Neural cell (in vitro differentiated cells): ENCODE measurements around the gene PLCB1. TPM values are rescaled to one million over a fixed set of nuclear protein-coding genes. Genes with fewer than 3 reads are reported as not detected.

ENCODE experiments used
- H2AFZ ChIP-seq: fragments of 200-600, 300-800 bp; sonication (generic), shearing (Covaris generic); 2 replicates; pipeline ENCODE4 v1.6.0; 2014; ENCODE audit warnings: low read depth, mild to moderate bottlenecking, antibody characterized with exemption, low read length, moderate library complexity
- H3F3A ChIP-seq: fragments of 200-600 bp; shearing (Covaris generic); 2 replicates; pipeline ENCODE4 v1.6.1; 2016; ENCODE audit warnings: mild to moderate bottlenecking, moderate library complexity, mixed read lengths, antibody characterized with exemption, low read length; ENCODE audit not compliant: insufficient read depth, poor library complexity, severe bottlenecking
- H3K27ac ChIP-seq: fragments of 200-600, 300-800 bp; sonication (generic), shearing (Covaris generic); 2 replicates; pipeline ENCODE4 v1.5.1; 2014; ENCODE audit warnings: mild to moderate bottlenecking, low read length, moderate library complexity
- H3K27me3 ChIP-seq: fragments of 300-800, 200-600 bp; sonication (generic), shearing (Covaris generic); 2 replicates; pipeline ENCODE4 v1.6.0; 2014; ENCODE audit warnings: mild to moderate bottlenecking, low read depth, low read length, moderate library complexity; ENCODE audit not compliant: insufficient read depth
- H3K36me3 ChIP-seq: fragments of 300-800, 200-600 bp; sonication (generic), shearing (Covaris generic); 2 replicates; pipeline ENCODE4 v1.5.1; 2014; ENCODE audit warnings: mild to moderate bottlenecking, antibody characterized with exemption, low read length, moderate library complexity; ENCODE audit not compliant: insufficient read depth
- H3K4me2 ChIP-seq: fragments of 300-800, 200-600 bp; sonication (generic), shearing (Covaris generic); 2 replicates; pipeline ENCODE4 v1.6.0; 2014; ENCODE audit warnings: mild to moderate bottlenecking, low read length
- H3K4me3 ChIP-seq: fragments of 300-800, 200-600 bp; sonication (generic), shearing (Covaris generic); 2 replicates; pipeline ENCODE4 v1.5.1; 2014; ENCODE audit warnings: mild to moderate bottlenecking, low read length, moderate library complexity
- H3K79me2 ChIP-seq: fragments of 200-600 bp; shearing (Covaris generic); replicated peaks from 2 replicates; pipeline ENCODE4 v1.6.0; 2014; ENCODE audit warnings: mild to moderate bottlenecking, low read length, moderate library complexity; ENCODE audit not compliant: insufficient read depth
- H3K9ac ChIP-seq: fragments of 300-800, 200-600 bp; sonication (generic), shearing (Covaris generic); 2 replicates; pipeline ENCODE4 v1.6.1; 2016; ENCODE audit warnings: mild to moderate bottlenecking, low read length, mixed read lengths
- H3K9me2 ChIP-seq: fragments of 200-600 bp; shearing (Covaris generic); 2 replicates; pipeline ENCODE4 v1.6.1; 2016; ENCODE audit warnings: mild to moderate bottlenecking, low read length, mixed read lengths; ENCODE audit not compliant: insufficient read depth
- H3K9me3 ChIP-seq: fragments of 200-600, 300-800 bp; sonication (generic), shearing (Covaris generic); 2 replicates; pipeline ENCODE4 v1.6.1; 2016; ENCODE audit warnings: mild to moderate bottlenecking, mixed run types, low read length, moderate library complexity, mixed read lengths
- H4K20me1 ChIP-seq: fragments of 200-600 bp; shearing (Covaris generic); 2 replicates; pipeline ENCODE4 v1.6.1; 2016; ENCODE audit warnings: mild to moderate bottlenecking, mixed run types; ENCODE audit not compliant: insufficient read depth
- CTCF ChIP-seq: fragments of 450-650 bp; IDR thresholded peaks from 2 replicates; pipeline ENCODE4 v1.5.1; 2014; ENCODE audit warnings: antibody characterized with exemption, mild to moderate bottlenecking, moderate library complexity; ENCODE audit not compliant: poor library complexity, severe bottlenecking
- EP300 ChIP-seq: fragments of 450-650 bp; conservative IDR thresholded peaks from 2 replicates; pipeline ENCODE4 v1.6.1; 2014; ENCODE audit warnings: antibody characterized with exemption, mild to moderate bottlenecking, moderate library complexity; ENCODE audit not compliant: poor library complexity, severe bottlenecking
- EZH2 ChIP-seq: fragments of 200-600, 300-800 bp; shearing (Covaris generic), sonication (generic); IDR thresholded peaks from 2 replicates; pipeline ENCODE4 v1.6.1; 2014; ENCODE audit warnings: antibody characterized with exemption, low read length, borderline replicate concordance, mild to moderate bottlenecking; ENCODE audit not compliant: insufficient read depth, poor library complexity, severe bottlenecking
- MXI1 ChIP-seq: fragments of 450-650 bp; conservative IDR thresholded peaks from 2 replicates; pipeline ENCODE4 v1.6.1; 2014; ENCODE audit warnings: antibody characterized with exemption, mild to moderate bottlenecking; ENCODE audit not compliant: poor library complexity, severe bottlenecking
- POLR2AphosphoS5 ChIP-seq: IDR thresholded peaks from 2 replicates; pipeline ENCODE4 v1.6.1; 2012
- RAD21 ChIP-seq: fragments of 450-650 bp; conservative IDR thresholded peaks from 2 replicates; pipeline ENCODE4 v1.6.1; 2014; ENCODE audit warnings: antibody characterized with exemption, mild to moderate bottlenecking, moderate library complexity
- SMC3 ChIP-seq: fragments of 450-650 bp; conservative IDR thresholded peaks from 2 replicates; pipeline ENCODE4 v1.6.1; 2014; ENCODE audit warnings: antibody characterized with exemption, mild to moderate bottlenecking, moderate library complexity; ENCODE audit not compliant: poor library complexity
- TAF1 ChIP-seq: IDR thresholded peaks from 2 replicates; pipeline ENCODE4 v1.6.1; 2012; ENCODE audit warnings: low read depth
- polyA plus RNA-seq: library from polyadenylated mRNA; depleted of rRNA; stranded (reverse); fragments of >200 nt; gene quantifications from 2 replicates; pipeline ENCODE4 v1.2.3, GENCODE V29; 2014
- TF ChIP-seq, protein P1 (sequence below): IDR thresholded peaks from 2 replicates; pipeline ENCODE4 v1.6.1; 2012; ENCODE audit warnings: borderline replicate concordance

The PLCB1 gene
- polyA plus RNA-seq, 1 donor from 2014 or later = 11.4 TPM

- Histone ChIP-seq H3K79me2 (no peaks in the 10 kb centered on the region), H3F3A (no peaks in the 10 kb centered on the region), H4K20me1 (no peaks in the 10 kb centered on the region), H3K4me3 (no peak overlapping the region), H3K36me3 (no peaks in the 10 kb centered on the region), H3K9ac (no peak overlapping the region), H3K9me3 (no peaks in the 10 kb centered on the region), H3K9me2 (no peaks in the 10 kb centered on the region), H3K4me2 (no peak overlapping the region), H3K27me3 (no peaks in the 10 kb centered on the region), H3K27ac (no peak overlapping the region), H2AFZ (no peak overlapping the region)
- TF ChIP-seq MXI1 (no peak), RAD21 (no peak), SMC3 (no peak), TAF1 (no peak), CTCF (no peak), EP300 (no peak), POLR2AphosphoS5 (no peak), EZH2 (no peak)
- TF ChIP-seq, protein P1, sequence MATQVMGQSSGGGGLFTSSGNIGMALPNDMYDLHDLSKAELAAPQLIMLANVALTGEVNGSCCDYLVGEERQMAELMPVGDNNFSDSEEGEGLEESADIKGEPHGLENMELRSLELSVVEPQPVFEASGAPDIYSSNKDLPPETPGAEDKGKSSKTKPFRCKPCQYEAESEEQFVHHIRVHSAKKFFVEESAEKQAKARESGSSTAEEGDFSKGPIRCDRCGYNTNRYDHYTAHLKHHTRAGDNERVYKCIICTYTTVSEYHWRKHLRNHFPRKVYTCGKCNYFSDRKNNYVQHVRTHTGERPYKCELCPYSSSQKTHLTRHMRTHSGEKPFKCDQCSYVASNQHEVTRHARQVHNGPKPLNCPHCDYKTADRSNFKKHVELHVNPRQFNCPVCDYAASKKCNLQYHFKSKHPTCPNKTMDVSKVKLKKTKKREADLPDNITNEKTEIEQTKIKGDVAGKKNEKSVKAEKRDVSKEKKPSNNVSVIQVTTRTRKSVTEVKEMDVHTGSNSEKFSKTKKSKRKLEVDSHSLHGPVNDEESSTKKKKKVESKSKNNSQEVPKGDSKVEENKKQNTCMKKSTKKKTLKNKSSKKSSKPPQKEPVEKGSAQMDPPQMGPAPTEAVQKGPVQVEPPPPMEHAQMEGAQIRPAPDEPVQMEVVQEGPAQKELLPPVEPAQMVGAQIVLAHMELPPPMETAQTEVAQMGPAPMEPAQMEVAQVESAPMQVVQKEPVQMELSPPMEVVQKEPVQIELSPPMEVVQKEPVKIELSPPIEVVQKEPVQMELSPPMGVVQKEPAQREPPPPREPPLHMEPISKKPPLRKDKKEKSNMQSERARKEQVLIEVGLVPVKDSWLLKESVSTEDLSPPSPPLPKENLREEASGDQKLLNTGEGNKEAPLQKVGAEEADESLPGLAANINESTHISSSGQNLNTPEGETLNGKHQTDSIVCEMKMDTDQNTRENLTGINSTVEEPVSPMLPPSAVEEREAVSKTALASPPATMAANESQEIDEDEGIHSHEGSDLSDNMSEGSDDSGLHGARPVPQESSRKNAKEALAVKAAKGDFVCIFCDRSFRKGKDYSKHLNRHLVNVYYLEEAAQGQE = no peak
Observed at GRCh38 chr20:8865636-8866035, 733.6 kb downstream of the PLCB1 start.

GRCh38 chr20:8867038-8867740 lies 735.1 kb downstream of the PLCB1 start:
- TF ChIP-seq POLR2AphosphoS5 (no peak), SMC3 (no peak), EP300 (no peak), RAD21 (no peak), EZH2 (no peak), TAF1 (no peak)
- H4K20me1 ChIP-seq = no peaks in the 10 kb centered on the region
- H3K9ac ChIP-seq = no peak overlapping the region
- no peak overlapping the region for H3K4me2 ChIP-seq
- H3K9me3 ChIP-seq = no peaks in the 10 kb centered on the region
- no peaks in the 10 kb centered on the region for H3K36me3 ChIP-seq
- H3K79me2 ChIP-seq = no peaks in the 10 kb centered on the region
- H3F3A ChIP-seq = no peaks in the 10 kb centered on the region
- no peaks in the 10 kb centered on the region for H3K9me2 ChIP-seq
- H3K27ac ChIP-seq = no peak overlapping the region
- H3K4me3 ChIP-seq = no peak overlapping the region
- H3K27me3 ChIP-seq = no peaks in the 10 kb centered on the region
- H2AFZ ChIP-seq = no peak overlapping the region
